Left lung (tissue), 10 donors: Measurements from ENCODE around the gene SEPTIN2. TPM values are rescaled to one million over a fixed set of nuclear protein-coding genes. Genes with fewer than 3 reads are reported as not detected.
"Not testable (repeated sequence)": the region's sequence is repeated elsewhere in the genome, so short reads cannot be mapped to it uniquely, and the experiment has no call there.

Source experiments
- ATAC-seq: fragments of 200-7000 bp; cut with Tn5 transposase; one replicate; pipeline ENCODE4 v1.9.1; 2020; ENCODE audit warnings: moderate library complexity
- DNase-seq, 4 donors: peaks; one replicate each; pipeline ENCODE4 v3.0.0-alpha.2; 2013 to 2020
- H3K27ac ChIP-seq, 2 donors: fragments of 200-600 bp; sonication (generic) in 1 of 2; one replicate each; pipeline versions ENCODE4 v1.5.0 to v1.8.0; 2020 to 2021
- H3K27me3 ChIP-seq, 2 donors: fragments of 200-600 bp; sonication (generic) in 1 of 2; one replicate each; pipeline versions ENCODE4 v1.5.0 to v1.8.0; 2020 to 2021
- H3K36me3 ChIP-seq, 2 donors: fragments of 200-600 bp; sonication (generic) in 1 of 2; one replicate each; pipeline versions ENCODE4 v1.5.0 to v1.8.0; 2020 to 2021
- H3K4me1 ChIP-seq, 2 donors: fragments of 200-600 bp; one replicate each; pipeline ENCODE4 v1.8.0; 2021
- H3K4me3 ChIP-seq, 2 donors: fragments of 200-600 bp; sonication (generic) in 1 of 2; one replicate each; pipeline versions ENCODE4 v1.5.0 to v1.8.0; 2020 to 2021; ENCODE audit warnings: mild to moderate bottlenecking in 1 of 2
- H3K9me3 ChIP-seq, 2 donors: fragments of 200-600 bp; sonication (generic) in 1 of 2; one replicate each; pipeline versions ENCODE4 v1.5.0 to v1.8.0; 2020 to 2021
- intact Hi-C, 2 donors: fragments of 100-400 bp; cut with DNase I; formaldehyde crosslinking; loops; one replicate each; pipeline versions ENCODE4 v1.11.2 to v1.14.2; 2022
- polyA plus RNA-seq, 6 donors: library from polyadenylated mRNA; unstranded; fragments of 120-200 nt; gene quantifications; one replicate each; pipeline ENCODE4 v1.2.1, GENCODE V29; 2013; ENCODE audit not compliant: insufficient read length in 6 of 6
- total RNA-seq, 2 donors: library from RNA; stranded (reverse); fragmentation: NEBNext Ultra II Directional; extraction: Animal tissue kit (Norgen Biotek cat#: 25700); gene quantifications; one replicate each; pipeline ENCODE4 v1.2.1, GENCODE V29; 2021
- TF ChIP-seq, protein P1 (sequence below), 2 donors: fragments of 200-600 bp; sonication (generic) in 1 of 2; IDR thresholded peaks; one replicate each; pipeline versions ENCODE4 v1.5.0 to v1.8.0; 2021; ENCODE audit warnings: antibody characterized with exemption in 2 of 2
- donor health status: DM: no; HTN: yes; CAD: no.
- donor health status: DM: no; HTN: no; CAD: no.

Gene SEPTIN2
- total and polyA plus RNA-seq, 8 donors = 320 to 593 (median 541) TPM

DNA sequence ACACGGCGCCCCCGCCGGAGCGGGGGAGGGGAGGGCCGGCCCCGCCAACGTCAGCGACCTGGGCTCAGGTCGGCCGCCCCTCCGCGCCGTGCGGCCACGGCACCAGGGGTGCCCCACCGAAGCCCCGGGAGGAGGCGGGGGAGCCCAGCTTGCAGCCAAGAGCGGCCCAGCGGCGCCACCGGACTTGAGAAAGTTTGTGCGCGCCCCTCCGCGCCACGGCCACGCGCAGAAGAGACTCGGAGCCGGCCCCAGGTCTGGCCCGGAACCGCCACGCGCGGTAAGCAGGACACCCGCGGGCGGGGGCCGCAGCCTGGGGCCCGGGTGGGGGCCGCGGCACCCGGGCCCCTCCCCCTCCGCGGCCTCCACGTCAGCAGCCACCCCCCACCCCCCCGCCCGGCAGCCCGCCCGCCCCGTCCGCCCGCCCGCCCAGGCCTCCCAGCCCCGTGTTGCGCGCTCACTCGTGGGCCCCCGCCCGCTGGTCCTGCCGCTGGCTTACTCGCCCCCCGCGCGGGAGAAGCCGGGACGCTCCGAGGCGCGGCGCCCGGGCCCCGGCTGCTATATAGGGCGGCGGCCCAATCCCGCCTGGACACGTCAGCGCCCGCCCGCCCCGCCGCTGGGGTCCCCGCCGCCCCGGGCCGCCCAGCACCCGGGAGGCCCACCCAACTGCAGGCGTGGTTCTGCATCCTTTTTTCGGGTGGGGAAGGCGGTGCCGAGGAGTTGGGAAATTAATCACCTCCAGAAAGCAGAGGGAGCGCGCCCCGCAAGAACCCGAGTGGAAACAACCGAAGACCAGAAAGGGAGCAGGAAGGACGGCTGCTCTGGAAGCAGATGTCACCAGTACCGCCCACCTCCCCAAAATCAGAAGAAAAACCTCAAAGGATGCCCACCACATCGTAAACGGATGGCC lies 43.2 kb upstream of the SEPTIN2 start:
- peak; percentile 54 to 90 (median 72) for DNase-seq
- H3K4me3 ChIP-seq = peak overlapping the region; percentile 79 to 87
- intact Hi-C loops = no loop called here

DNA sequence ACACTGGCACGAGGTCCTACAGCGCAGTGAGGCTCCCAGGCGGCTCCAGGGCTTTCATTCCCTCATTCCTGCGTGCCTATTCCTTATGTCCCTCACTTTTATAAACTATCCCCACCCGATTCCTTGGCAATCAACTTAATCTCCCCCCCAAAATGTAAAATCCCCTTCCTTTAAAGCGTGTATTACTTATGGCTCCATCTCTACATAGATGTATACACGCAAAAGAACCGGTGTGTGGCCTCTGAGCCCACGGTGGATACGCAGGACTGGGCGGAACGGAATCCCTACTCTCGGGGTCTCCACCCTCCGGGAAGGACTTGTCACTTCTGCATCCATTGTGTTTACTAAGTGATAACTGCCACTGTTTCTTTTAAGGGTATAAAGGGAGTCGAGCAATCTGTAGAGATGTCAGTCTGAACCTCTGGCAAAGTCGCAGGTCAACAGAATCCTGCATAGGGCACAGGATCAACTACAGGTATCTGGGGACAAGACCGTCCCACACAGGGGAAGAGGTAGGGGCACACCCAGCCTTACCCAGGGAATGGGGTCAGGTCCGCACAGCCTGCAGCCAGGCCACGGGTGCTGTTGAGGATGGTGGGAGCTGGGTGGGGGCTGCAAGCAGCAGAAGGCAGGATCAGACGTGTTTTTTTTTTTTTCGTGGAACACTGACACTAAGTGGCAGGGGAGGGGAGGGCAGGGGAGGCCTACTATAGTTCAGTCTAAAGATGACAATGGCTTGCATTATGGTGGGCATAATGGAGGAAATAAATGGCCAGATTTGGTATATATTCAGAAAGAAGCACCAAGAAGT lies 42.3 kb upstream of the SEPTIN2 start:
- intact Hi-C loops = no loop called here
- Histone ChIP-seq H3K27me3 (no peaks in the 10 kb centered on the region), H3K4me1 (peaks cover 22 to 56% of the 10 kb centered on the region in 2 donors), H3K4me3 (peak overlapping the region; percentile 79 to 87), H3K36me3 (peaks cover 0 to 5% of the 10 kb centered on the region in 2 donors), H3K9me3 (no peaks in the 10 kb centered on the region), H3K27ac (peak overlapping the region; percentile 89 to 93)
- no peak for ATAC-seq
- TF ChIP-seq, protein P1, sequence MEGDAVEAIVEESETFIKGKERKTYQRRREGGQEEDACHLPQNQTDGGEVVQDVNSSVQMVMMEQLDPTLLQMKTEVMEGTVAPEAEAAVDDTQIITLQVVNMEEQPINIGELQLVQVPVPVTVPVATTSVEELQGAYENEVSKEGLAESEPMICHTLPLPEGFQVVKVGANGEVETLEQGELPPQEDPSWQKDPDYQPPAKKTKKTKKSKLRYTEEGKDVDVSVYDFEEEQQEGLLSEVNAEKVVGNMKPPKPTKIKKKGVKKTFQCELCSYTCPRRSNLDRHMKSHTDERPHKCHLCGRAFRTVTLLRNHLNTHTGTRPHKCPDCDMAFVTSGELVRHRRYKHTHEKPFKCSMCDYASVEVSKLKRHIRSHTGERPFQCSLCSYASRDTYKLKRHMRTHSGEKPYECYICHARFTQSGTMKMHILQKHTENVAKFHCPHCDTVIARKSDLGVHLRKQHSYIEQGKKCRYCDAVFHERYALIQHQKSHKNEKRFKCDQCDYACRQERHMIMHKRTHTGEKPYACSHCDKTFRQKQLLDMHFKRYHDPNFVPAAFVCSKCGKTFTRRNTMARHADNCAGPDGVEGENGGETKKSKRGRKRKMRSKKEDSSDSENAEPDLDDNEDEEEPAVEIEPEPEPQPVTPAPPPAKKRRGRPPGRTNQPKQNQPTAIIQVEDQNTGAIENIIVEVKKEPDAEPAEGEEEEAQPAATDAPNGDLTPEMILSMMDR (IDR thresholded peaks at IDR 0.05) = no peak
- DNase-seq = no peak

More for the DNA sequence above, 43.2 kb upstream of the SEPTIN2 start:
- TF ChIP-seq, protein P1 (IDR thresholded peaks at IDR 0.05) = no peak
- H3K9me3 ChIP-seq = no peaks in the 10 kb centered on the region
- H3K36me3 ChIP-seq = peaks cover 0 to 13% of the 10 kb centered on the region in 2 donors
- H3K27ac ChIP-seq = peak overlapping the region; percentile 89 to 93
- peak; percentile 75 for ATAC-seq
- peaks cover 22 to 56% of the 10 kb centered on the region in 2 donors for H3K4me1 ChIP-seq
- no peaks in the 10 kb centered on the region for H3K27me3 ChIP-seq

DNA sequence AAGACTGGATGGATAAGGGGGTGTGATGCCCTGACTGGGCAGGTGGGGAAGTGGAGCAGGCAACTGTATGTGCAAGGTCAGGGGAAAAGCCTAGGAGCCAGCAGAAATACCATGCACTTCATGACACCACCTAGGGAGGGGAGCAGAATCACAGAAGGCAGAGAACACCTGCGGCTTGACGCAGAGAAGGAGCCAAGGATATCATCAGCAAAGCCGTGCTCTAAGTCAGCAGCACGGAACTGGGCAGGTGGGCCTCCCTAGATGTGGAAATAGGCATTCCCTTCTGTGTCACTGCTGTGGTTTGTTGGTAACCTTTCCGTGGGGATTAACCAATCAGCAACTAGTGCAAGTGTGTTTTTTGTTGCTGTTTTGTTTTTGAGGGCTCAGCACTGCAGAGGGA lies 41.6 kb upstream of the SEPTIN2 start:
- DNase-seq (no peak), ATAC-seq (no peak)
- TF ChIP-seq, protein P1 (IDR thresholded peaks at IDR 0.05) = no peak
- Histone ChIP-seq H3K4me1 (peaks cover 22 to 50% of the 10 kb centered on the region in 2 donors), H3K36me3 (no peaks in the 10 kb centered on the region), H3K27me3 (no peaks in the 10 kb centered on the region), H3K9me3 (no peaks in the 10 kb centered on the region), H3K27ac (no peak overlapping the region), H3K4me3 (no peak overlapping the region)
- intact Hi-C loops = no loop called here

DNA sequence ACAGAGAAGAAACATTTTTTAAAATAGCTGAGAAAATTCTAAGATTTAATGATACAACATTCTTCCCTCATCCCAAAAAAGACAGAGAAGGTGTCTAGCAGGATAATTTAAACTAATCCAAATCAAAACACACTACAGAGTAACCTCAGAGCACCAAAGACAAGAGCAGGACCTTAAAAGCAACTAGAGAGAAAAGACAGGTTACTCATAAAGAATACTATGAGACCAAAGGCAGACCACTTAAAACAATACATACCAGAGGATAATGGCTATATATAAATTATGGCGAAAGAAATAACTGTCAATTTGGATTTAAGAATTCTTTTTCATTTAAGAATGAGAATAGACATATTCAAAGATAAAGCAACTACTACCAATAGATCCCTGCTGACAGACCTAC lies 40.2 kb upstream of the SEPTIN2 start:
- no peak overlapping the region for H3K4me3 ChIP-seq
- H3K4me1 ChIP-seq = peaks cover 17 to 40% of the 10 kb centered on the region in 2 donors
- DNase-seq (no peak), ATAC-seq (no peak)
- H3K27me3 ChIP-seq = no peaks in the 10 kb centered on the region
- H3K27ac ChIP-seq = no peak overlapping the region
- H3K36me3 ChIP-seq = no peaks in the 10 kb centered on the region
- TF ChIP-seq, protein P1 (IDR thresholded peaks at IDR 0.05) = no peak
- H3K9me3 ChIP-seq = no peaks in the 10 kb centered on the region
- intact Hi-C loops = no loop called here

DNA sequence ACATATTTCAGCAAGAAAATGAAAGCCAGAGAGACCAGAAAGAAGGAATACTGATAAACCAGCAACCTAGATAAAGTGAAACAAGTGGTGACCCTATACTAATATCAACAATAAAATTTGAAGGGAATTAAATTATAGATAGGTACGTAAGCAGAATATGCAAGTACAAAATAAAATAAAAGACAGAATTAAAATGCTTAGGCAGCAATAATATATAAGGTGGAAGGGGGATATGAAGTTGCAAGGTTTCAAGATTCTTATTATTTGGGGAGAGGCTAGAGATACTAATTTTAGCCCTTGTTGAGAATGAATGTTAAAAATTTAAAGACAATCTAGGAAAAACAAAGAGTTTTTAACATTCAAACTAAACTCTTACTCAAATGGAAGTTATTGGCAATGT lies 39.8 kb upstream of the SEPTIN2 start:
- no peak for DNase-seq
- no peak overlapping the region for H3K27ac ChIP-seq
- ATAC-seq = no peak
- H3K36me3 ChIP-seq = no peaks in the 10 kb centered on the region
- intact Hi-C loops = no loop called here
- H3K4me1 ChIP-seq = peaks cover 13 to 36% of the 10 kb centered on the region in 2 donors
- no peak overlapping the region for H3K4me3 ChIP-seq
- H3K27me3 ChIP-seq = no peaks in the 10 kb centered on the region
- TF ChIP-seq, protein P1 (IDR thresholded peaks at IDR 0.05) = no peak
- no peaks in the 10 kb centered on the region for H3K9me3 ChIP-seq

DNA sequence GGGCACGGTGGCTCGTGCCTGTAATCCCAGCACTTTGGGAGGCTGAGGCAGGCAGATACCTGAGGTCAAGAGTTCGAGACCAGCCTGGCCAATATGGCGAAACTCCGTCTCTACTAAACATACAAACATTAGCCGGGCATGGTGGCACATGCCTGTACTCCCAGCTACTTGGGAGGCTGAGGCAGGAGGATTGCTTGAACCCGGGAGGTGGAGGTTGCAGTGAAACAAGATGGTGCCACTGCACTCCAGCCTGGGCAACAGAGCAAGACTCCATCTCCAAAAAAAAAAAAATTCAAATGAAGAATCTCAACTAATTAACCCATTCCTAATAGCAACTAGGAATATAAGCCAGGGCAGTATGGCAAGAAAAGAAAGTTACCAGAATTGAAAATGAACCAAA lies 37.4 kb upstream of the SEPTIN2 start:
- H3K9me3 ChIP-seq, DNase-seq, H3K4me3 ChIP-seq, intact Hi-C loops, H3K27ac ChIP-seq, H3K36me3 ChIP-seq, ATAC-seq, H3K27me3 ChIP-seq: not testable (repeated sequence)
- peaks cover 11 to 25% of the 10 kb centered on the region in 2 donors for H3K4me1 ChIP-seq
